C4-2B (cell line): Measurements from ENCODE around the gene OR11L1.

Source experiments
- ZFX ChIP-seq: fragments of 450-650 bp; IDR thresholded peaks from 2 replicates; pipeline ENCODE4 v1.6.1; 2017
- TF ChIP-seq, protein P1 (sequence below): fragments of 450-650 bp; conservative IDR thresholded peaks from 2 replicates; pipeline ENCODE4 v1.5.1; 2017; ENCODE audit warnings: mild to moderate bottlenecking

DNA sequence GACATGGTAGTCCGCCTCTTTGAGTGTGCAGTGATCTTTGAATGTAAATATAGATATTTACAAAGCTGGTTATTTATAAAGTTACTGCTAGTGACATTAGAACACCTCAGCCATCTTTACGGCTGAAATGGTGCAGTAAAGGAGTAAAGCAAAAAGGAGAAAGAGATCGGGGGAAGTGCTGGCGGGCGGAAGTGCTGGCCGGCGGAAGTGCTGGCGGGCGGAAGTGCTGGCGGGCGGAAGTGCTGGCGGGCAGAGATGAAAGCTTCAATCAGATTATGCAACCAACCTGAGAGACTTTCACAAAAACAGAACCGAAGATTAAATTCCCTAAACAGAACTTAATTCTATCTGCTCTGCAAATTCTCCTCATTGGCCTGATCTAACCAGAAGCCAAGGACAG lies 16.3 kb downstream of the OR11L1 start:
- TF ChIP-seq, protein P1, sequence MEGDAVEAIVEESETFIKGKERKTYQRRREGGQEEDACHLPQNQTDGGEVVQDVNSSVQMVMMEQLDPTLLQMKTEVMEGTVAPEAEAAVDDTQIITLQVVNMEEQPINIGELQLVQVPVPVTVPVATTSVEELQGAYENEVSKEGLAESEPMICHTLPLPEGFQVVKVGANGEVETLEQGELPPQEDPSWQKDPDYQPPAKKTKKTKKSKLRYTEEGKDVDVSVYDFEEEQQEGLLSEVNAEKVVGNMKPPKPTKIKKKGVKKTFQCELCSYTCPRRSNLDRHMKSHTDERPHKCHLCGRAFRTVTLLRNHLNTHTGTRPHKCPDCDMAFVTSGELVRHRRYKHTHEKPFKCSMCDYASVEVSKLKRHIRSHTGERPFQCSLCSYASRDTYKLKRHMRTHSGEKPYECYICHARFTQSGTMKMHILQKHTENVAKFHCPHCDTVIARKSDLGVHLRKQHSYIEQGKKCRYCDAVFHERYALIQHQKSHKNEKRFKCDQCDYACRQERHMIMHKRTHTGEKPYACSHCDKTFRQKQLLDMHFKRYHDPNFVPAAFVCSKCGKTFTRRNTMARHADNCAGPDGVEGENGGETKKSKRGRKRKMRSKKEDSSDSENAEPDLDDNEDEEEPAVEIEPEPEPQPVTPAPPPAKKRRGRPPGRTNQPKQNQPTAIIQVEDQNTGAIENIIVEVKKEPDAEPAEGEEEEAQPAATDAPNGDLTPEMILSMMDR: no peak
- TF ChIP-seq ZFX: no peak
